ENCODE results near the gene ZBED4. TPM values are rescaled to one million over a fixed set of nuclear protein-coding genes. Genes with fewer than 3 reads are reported as not detected.

The ZBED4 gene
- total and polyA plus RNA-seq, 2 of the 13 experiments (the other 11 are each of a cell fraction or from before 2014, with no cell fraction given) = 5.4 to 9.6 TPM

GRCh38 chr22:49914256-49914655, 60.6 kb downstream of the ZBED4 start (continued):
- TF ChIP-seq TFDP2 (CRISPR knock-in tag; IDR thresholded peaks at IDR 0.05) = no peak
- no peak for TF ChIP-seq ZNF883 (CRISPR knock-in tag; IDR thresholded peaks at IDR 0.05; ENCODE audit: not compliant biosample characterization)
- no peak for TF ChIP-seq IKZF1 (IDR thresholded peaks at IDR 0.05)
- no peak for TF ChIP-seq KLF6 (CRISPR knock-in tag; IDR thresholded peaks at IDR 0.05)
- no peak for TF ChIP-seq MTERF4 (CRISPR knock-in tag; IDR thresholded peaks at IDR 0.05)
- no peak for TF ChIP-seq KMT2A (CRISPR knock-in tag; IDR thresholded peaks at IDR 0.05)
- no peak for TF ChIP-seq ZNF770 (CRISPR knock-in tag; IDR thresholded peaks at IDR 0.05)
- no peak for TF ChIP-seq MAFF (IDR thresholded peaks at IDR 0.05; ENCODE audit: low read depth, low read length)
- TF ChIP-seq AGO2 (optimal IDR thresholded peaks at IDR 0.05; ENCODE audit: low read depth, low read length) = no peak
- TF ChIP-seq ZNF616 (CRISPR knock-in tag; IDR thresholded peaks at IDR 0.05; ENCODE audit: low read depth) = no peak
- no peak for TF ChIP-seq LCORL (IDR thresholded peaks at IDR 0.05)
- no peak for TF ChIP-seq LCORL (CRISPR knock-in tag; IDR thresholded peaks at IDR 0.05)

Measured in HepG2 (cell line).